NCI-H526 (cell line): ENCODE data around the gene CSAG2.
"Not testable (repeated sequence)": the region's sequence is repeated elsewhere in the genome, so short reads cannot be mapped to it uniquely, and the experiment has no call there.

Source experiments
- DNase-seq, 2 experiments: peaks; one replicate each; lab custom pipeline; 2025; lab: John Stamatoyannopoulos, UW

CSAG2 gene

GRCh38 chrX:152709173-152709572 is at the start of gene CSAG2:
Gene CSAG2 (minus strand): TSS chrX:152709273. CDS start chrX:152709112, 161 bp downstream.
- DNase-seq = not testable (repeated sequence)

GRCh38 chrX:152754871-152755270 is 45.8 kb upstream of the CSAG2 start:
- DNase-seq = not testable (repeated sequence)

GRCh38 chrX:152753686-152754650 is 44.9 kb upstream of the CSAG2 start, which contains the start of gene MAGEA2:
Gene MAGEA2 (minus strand): TSS chrX:152753842. CDS start chrX:152751363, 2,479 bp downstream.
- not testable (repeated sequence) for DNase-seq

- no peak for DNase-seq
Measured at GRCh38 chrX:152738560-152738959, 29.5 kb upstream of the CSAG2 start.

GRCh38 chrX:152736528-152736927 is 27.5 kb upstream of the CSAG2 start:
- not testable (repeated sequence) for DNase-seq

- no peak for DNase-seq
Measured at GRCh38 chrX:152735860-152736511, 26.9 kb upstream of the CSAG2 start.

GRCh38 chrX:152735101-152735500 is 26.0 kb upstream of the CSAG2 start:
- DNase-seq = no peak

- DNase-seq = not testable (repeated sequence)
Measured at GRCh38 chrX:152734143-152734858, 25.2 kb upstream of the CSAG2 start.

- DNase-seq = no peak
Measured at GRCh38 chrX:152733261-152733975, 24.3 kb upstream of the CSAG2 start, which contains the start of the genes CSAG1 and MAGEA12. Gene CSAG1 (minus strand): TSS chrX:152733721. CDS start chrX:152732460, 1,261 bp downstream. Gene MAGEA12 (plus strand): TSS chrX:152733757. CDS start chrX:152736162, 2,405 bp downstream.

- no peak for DNase-seq
Measured at GRCh38 chrX:152725409-152725808, 16.3 kb upstream of the CSAG2 start.

GRCh38 chrX:152713815-152714787 is 5.0 kb upstream of the CSAG2 start, which contains the start of gene MAGEA2B:
Gene MAGEA2B (plus strand): TSS chrX:152714628. CDS start chrX:152717107, 2,479 bp downstream.
- not testable (repeated sequence) for DNase-seq

- DNase-seq = not testable (repeated sequence)
Measured at GRCh38 chrX:152713195-152713594, 4.1 kb upstream of the CSAG2 start.

GRCh38 chrX:152706500-152706899 is 2.6 kb downstream of the CSAG2 start:
- DNase-seq = not testable (repeated sequence)

GRCh38 chrX:152700390-152700789 is 8.7 kb downstream of the CSAG2 start:
- not testable (repeated sequence) for DNase-seq

- not testable (repeated sequence) for DNase-seq
Measured at GRCh38 chrX:152697952-152698931, 10.8 kb downstream of the CSAG2 start, which contains the start of gene MAGEA3. Gene MAGEA3 (plus strand): TSS chrX:152698794. CDS start chrX:152700833, 2,039 bp downstream.

- not testable (repeated sequence) for DNase-seq
Measured at GRCh38 chrX:152681012-152681411, 28.1 kb downstream of the CSAG2 start.

- not testable (repeated sequence) for DNase-seq
Measured at GRCh38 chrX:152674652-152675051, 34.4 kb downstream of the CSAG2 start.

- DNase-seq = no peak
Measured at GRCh38 chrX:152674135-152674534, 34.9 kb downstream of the CSAG2 start.
